ACHN (cell line): ENCODE data around the gene TEX9.
"Not testable (repeated sequence)": the region's sequence is repeated elsewhere in the genome, so short reads cannot be mapped to it uniquely, and the experiment has no call there.

Experiments used
- DNase-seq: peaks from one replicate; pipeline ENCODE4 v3.0.0-alpha.2; 2015
- in situ Hi-C: cut with HindIII; loops from 2 replicates; pipeline ENCODE4 v1.10.0; 2017; ENCODE audit warnings: low sequenced_read_pairs, low pct_ligation_motif_present, low pct_unique_long_range_greater_than_20kb

TEX9 gene

GRCh38 chr15:56365075-56365711, at the start of gene TEX9:
TEX9 (plus strand) TSS chr15:56365426; CDS start chr15:56365451, 25 bp downstream.
- peak; percentile 87 for DNase-seq
- in situ Hi-C loops = no loop called here

GRCh38 chr15:56316561-56316960, 48.7 kb upstream of the TEX9 start:
- DNase-seq, in situ Hi-C loops: not testable (repeated sequence)

DNA sequence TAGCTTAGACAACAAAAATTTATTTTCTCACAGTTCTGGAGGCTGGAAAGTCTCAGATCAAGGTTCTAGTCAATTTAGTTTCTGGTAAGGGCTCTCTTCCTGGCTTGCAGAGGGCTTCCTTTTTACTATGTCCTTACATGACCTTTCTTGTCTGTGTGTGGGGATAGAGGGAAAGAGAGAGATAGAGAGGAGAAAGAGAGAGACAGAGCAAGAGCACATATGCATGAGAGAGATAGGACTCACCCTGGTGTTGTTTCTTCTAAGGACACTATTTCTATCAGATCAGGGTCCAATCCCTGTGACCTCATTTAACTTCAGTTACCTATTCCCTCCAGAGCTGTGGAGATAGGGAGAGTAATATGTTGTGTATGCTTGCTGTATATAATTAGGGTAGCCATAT, 44.9 kb upstream of the TEX9 start:
- in situ Hi-C loops = no loop called here
- DNase-seq = no peak

DNA sequence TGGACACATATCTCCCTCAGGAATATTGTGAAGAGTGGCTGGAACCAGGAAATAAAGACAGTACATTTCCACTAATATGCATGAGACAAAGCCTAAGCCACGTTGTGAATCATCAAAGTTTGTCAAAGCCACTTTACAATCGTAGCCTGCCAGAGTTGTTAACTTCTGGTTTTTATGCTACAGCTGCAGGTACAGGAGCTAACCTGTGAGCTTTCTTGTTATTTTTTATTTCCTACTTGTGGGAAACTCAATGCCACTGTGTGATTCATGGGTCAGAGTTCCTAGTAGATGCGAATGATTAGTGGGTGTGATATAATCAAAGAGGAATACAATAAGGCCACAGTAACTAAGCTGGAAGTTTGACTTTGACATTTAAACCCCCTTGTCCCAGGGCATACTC, 44.4 kb upstream of the TEX9 start:
- in situ Hi-C loops = no loop called here
- no peak for DNase-seq

DNA sequence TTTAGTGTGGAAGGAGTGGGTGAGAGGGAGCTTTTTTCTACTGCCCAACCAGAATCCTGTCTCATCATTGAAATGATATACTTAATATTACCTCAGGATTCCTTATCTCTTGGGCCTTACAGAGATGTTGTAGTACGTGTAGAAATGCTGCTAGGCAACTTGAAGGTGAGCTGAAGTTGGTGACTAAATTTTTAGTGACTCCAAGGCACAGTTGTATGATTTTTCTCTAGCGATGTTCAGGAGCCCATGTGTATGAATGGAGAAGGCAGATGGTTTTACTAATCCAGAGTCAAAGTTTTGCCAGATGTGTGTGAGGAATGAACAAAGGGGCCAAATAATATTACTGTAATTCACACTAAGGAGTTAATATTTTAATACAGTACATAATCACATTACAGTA, 42.8 kb upstream of the TEX9 start:
- in situ Hi-C loops = no loop called here
- no peak for DNase-seq

DNA sequence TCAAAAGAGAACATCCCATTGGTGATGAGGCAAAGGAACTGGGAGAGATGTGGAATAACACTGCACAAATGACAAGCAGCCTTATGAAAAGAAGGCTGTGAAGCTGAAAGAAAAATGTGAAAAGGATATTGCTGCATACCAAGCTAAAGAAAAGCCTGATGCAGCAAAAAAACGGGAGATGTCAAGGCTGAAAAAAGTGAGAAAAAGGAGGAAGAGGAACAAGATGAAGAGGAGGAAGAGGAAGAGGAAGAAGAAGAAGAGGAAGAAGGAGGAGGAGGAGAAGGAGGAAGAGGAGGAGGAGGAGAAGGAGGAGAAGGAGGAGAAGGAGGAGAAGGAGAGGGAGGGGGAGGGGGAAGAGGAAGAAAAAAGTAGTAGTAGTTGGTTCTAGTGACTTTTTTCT, 41.8 kb upstream of the TEX9 start:
- in situ Hi-C loops = no loop called here
- DNase-seq = no peak

DNA sequence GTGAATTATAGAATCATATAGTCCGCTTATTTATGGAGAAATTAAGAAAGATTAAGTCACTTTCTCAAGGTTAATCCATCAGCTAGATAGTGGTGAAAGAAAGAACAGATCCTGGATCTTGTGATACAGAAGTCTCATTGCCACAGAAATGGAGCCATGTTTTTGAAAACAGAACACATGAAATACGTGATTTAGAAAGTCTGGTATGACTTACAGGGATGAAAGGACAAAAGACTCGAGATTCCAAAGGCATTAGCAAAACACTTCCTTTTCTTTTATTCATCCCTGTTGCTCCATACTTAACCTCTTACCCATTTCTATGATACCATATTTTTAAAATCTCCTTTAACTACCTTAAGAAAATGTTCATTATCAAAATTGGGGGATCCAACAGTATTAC, 40.0 kb upstream of the TEX9 start:
- no peak for DNase-seq
- in situ Hi-C loops = no loop called here

DNA sequence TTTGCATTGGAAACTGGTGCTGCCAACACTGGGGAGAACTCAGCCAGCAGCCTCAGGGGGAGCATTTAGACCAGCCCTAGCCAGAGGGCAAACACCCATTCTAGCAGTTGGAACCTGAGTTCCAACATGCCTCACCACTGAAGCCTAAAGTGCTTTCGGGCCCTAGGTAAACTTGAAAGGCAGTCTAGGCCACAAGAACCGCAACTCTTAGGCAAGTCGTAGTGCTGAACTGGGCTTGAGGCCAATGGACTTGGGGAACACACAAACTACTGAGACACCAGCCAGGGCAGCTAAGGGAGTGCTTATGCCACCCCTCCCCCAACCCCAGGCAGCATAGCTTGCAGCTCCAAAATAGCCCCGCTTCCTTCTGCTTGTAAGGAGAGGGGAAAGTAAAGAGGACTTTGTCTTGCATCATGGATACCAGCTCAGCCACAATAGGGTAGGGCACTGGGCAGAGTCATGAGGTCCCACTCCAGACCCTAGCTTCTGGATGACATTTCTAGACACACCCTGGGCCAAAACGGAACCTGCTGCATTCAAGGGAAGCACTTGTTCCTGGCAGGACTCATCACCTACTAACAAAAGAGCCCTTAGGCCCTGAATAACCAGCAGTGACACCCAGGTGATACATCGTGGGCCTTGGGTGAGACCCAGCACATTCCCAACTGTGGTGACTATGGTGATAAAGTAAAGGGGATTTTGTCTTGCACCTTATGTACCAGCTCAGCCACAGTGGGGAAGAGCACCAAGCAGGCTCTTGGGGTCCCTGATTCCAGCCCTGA, 37.3 kb upstream of the TEX9 start:
- DNase-seq = no peak
- in situ Hi-C loops = no loop called here

DNA sequence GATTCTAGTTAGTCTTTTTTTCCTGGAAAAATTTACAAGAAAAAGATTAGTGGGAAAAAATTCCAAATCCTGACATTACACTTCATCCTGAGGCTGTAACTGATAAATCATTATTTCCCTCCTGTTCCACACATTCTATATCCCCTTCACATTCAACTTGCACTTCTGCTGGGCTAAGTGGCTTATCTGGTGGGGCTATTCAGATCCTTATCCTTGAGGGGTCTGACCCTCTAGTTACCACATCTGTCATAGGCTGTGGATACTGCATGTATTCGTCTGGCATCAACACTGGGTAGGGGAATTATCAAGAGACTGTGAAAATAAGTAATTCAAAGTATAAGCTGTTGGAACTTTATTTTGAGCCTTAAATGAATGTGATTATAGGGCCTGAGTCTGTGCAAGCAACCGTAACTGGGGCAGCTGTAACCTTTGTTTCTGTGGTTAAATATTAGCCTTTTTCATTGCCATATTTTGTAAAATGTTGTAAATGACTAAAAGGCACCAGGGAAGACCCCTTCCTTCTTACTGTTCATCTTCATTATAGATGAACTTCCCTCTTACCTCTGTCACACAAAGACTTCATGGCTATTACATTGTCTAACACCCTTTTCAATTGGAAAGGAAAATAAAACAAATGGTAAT, 28.0 kb upstream of the TEX9 start:
- in situ Hi-C loops = no loop called here
- DNase-seq = no peak

GRCh38 chr15:56339594-56339993, 25.6 kb upstream of the TEX9 start:
- no peak for DNase-seq
- in situ Hi-C loops = no loop called here

GRCh38 chr15:56341201-56341600, 24.0 kb upstream of the TEX9 start:
- DNase-seq = no peak

DNA sequence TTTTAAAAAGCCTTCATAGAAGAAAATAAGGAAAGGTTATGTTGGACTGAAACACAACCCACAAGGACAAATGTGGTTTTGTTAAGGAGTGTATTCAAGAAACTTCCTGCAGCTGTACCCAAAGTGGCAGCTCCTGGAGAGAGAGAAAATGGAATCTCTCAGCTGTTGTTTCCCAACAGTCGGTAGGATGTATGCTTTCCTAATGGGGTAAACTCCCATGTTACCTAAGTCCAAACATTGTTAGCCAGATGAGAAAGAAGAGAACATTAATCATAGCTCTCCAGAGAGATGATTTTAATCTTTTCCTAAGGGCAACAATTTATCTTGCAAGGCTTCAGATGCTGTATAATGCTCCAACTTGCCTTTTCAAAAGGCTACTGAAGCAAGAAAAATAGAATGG, 22.6 kb upstream of the TEX9 start:
- in situ Hi-C loops = no loop called here
- no peak for DNase-seq

More at GRCh38 chr15:56341201-56341600, 24.0 kb upstream of the TEX9 start:
- in situ Hi-C loops = no loop called here

GRCh38 chr15:56343879-56344278, 21.3 kb upstream of the TEX9 start:
- in situ Hi-C loops = no loop called here
- DNase-seq = no peak

DNA sequence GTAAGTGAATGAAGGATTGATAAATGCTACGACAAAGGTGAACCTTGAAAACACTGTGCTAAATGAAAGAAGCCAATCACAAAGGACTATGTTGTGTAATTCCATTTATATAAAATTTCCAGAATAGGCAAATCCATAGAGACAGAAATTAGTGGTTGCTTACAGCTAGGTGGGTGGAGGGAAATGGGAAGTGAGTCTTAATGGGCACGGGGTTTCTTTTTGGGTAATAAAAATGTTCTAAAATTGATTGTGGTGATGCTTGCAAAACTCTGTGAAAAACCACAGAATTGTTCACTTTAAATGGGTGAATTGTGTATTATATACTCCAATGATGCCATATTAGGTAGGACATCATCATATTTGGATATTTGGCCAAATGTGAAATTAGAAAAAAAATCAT, 20.9 kb upstream of the TEX9 start:
- no peak for DNase-seq

GRCh38 chr15:56346414-56346813, 18.8 kb upstream of the TEX9 start:
- in situ Hi-C loops = no loop called here
- DNase-seq = no peak

More for the DNA sequence above, 20.9 kb upstream of the TEX9 start:
- in situ Hi-C loops = no loop called here

DNA sequence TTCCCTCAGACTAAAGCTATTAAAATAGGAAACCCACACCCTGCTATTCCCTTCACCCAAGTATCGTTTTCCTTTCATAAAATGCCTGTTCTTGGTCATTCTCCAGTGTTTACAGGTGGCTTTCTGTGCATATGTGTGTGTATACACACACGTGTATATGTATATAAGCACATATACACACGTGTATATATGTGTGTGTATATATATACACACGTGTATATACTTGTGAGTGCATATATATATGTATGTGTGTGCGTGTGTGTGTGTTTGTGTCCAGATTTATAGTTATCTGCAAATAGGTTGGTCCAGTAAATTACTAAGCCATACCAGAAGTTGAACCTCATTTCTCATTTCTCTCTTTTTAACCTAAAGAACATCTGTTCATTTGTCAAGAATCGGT, 15.7 kb upstream of the TEX9 start:
- DNase-seq = no peak
- in situ Hi-C loops = no loop called here

DNA sequence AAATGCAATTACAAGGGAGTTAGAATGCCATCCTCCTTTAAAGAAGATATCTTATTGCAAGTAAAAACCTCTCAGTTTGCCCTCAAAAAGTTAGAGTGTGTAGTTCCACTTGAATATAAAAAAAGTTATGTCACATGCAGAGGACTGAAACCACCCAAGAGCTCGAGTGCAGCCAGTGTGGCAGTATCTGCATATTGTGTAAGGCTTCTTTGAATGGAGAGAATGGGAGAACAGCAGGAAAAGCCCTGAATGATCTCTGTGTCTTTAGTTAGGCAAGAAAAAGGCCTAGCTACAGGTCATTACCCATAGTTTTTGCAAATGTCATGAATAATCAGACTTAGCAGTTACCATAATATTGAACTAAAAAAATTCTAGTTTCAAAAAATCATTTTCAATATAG, 13.9 kb upstream of the TEX9 start:
- no peak for DNase-seq
- in situ Hi-C loops = no loop called here

- in situ Hi-C loops = no loop called here
- DNase-seq = no peak
Observed at GRCh38 chr15:56351957-56352506, 13.2 kb upstream of the TEX9 start.

GRCh38 chr15:56353119-56353518, 12.1 kb upstream of the TEX9 start:
- in situ Hi-C loops = no loop called here
- DNase-seq = no peak
